Mucosa of rectum (tissue), 2 donors: ENCODE data around the gene WDR64.

Experiments used
- H3K27ac ChIP-seq, 2 donors: one replicate each; pipeline ENCODE4 v1.7.0; 2013; ENCODE audit warnings: inconsistent platforms in 2 of 2, low read depth in 2 of 2, low read length in 2 of 2
- H3K27me3 ChIP-seq, 2 donors: one replicate each; pipeline ENCODE4 v1.7.0; 2013; ENCODE audit warnings: low read length in 2 of 2; ENCODE audit not compliant: control insufficient read depth in 2 of 2, insufficient read depth in 2 of 2
- H3K36me3 ChIP-seq, 2 donors: one replicate each; pipeline ENCODE4 v1.7.0; 2013; ENCODE audit warnings: low read length in 2 of 2; ENCODE audit not compliant: control insufficient read depth in 2 of 2, insufficient read depth in 2 of 2
- H3K4me1 ChIP-seq, 2 donors: one replicate each; pipeline ENCODE4 v1.7.0; 2013; ENCODE audit warnings: low read length in 2 of 2, mild to moderate bottlenecking in 1 of 2; ENCODE audit not compliant: control insufficient read depth in 2 of 2, insufficient read depth in 2 of 2
- H3K4me3 ChIP-seq, 2 donors: one replicate each; pipeline ENCODE4 v1.7.0; 2013; ENCODE audit warnings: low read length in 2 of 2
- H3K9ac ChIP-seq, 2 donors: one replicate each; pipeline ENCODE4 v1.7.0; 2013; ENCODE audit warnings: low read length in 2 of 2, low read depth in 1 of 2, mild to moderate bottlenecking in 1 of 2
- H3K9me3 ChIP-seq, 2 donors: one replicate each; pipeline ENCODE4 v1.7.0; 2013; ENCODE audit warnings: low read length in 2 of 2; ENCODE audit not compliant: control insufficient read depth in 2 of 2
- donor health status: healthy.
- donor health status: Normal muscosa, but diverticular disease.

The WDR64 gene

DNA sequence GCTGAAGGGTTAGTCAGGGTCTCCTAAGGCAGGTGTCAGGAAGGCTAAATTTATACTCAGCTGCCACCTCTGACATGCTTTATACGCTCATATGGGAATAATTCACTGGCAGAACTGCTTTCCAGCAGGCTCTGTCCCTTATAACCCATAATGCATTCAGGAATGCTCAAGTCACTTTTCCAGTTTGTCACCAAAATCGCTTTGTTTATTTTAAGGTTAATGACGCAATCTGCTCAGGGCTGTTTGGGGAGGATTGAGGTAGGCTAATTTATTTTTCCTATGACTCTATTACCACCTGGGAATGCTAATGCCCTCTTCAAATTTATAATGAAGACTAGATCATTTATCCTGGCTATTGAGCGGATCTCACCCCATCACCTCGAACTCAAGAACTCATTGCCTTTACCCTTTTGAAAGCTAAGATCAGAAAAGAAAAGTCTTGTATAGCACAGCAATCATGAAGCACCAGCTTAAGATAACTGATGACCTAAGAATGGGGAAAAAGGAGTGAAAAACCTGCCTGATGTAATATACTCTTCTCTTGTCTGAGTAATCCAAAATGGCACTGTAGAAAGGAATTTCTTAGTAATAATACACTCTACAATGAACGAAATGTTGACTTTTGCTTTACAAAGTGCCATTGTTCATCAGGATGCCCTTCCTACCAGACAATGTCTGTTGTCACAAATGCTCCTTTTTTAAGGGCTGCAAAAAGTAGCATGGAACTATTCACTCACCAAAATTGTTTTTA, 98.0 kb downstream of the WDR64 start:
- Histone ChIP-seq H3K9me3 (no peaks in the 10 kb centered on the region), H3K27me3 (no peaks in the 10 kb centered on the region), H3K4me3 (no peak overlapping the region), H3K4me1 (no peaks in the 10 kb centered on the region), H3K36me3 (no peaks in the 10 kb centered on the region), H3K9ac (no peak overlapping the region), H3K27ac (no peak overlapping the region)

DNA sequence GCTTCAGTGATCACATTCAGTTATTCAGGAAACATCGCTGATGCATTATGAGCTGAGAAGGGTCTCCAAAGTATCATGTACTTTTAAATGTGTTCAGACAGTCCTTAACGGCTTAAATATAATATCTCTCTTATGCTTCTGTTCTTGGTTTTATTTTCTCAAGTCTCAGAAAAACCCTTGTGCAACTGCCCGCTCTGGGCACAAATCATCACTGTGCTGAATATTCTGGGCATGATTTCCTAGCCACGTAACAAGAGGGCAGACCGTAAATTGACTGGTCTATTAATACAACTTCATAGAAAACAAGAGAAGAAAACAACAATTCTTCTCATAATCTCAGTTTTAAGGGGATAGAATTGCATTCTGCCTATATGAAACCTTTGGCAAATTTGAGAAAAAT, 99.4 kb downstream of the WDR64 start:
- H3K9me3 ChIP-seq, result no peaks in the 10 kb centered on the region
- no peak overlapping the region for H3K9ac ChIP-seq
- H3K27ac ChIP-seq, result no peak overlapping the region
- no peaks in the 10 kb centered on the region for H3K27me3 ChIP-seq
- H3K4me1 ChIP-seq, result no peaks in the 10 kb centered on the region
- no peaks in the 10 kb centered on the region for H3K36me3 ChIP-seq
- H3K4me3 ChIP-seq, result no peak overlapping the region

DNA sequence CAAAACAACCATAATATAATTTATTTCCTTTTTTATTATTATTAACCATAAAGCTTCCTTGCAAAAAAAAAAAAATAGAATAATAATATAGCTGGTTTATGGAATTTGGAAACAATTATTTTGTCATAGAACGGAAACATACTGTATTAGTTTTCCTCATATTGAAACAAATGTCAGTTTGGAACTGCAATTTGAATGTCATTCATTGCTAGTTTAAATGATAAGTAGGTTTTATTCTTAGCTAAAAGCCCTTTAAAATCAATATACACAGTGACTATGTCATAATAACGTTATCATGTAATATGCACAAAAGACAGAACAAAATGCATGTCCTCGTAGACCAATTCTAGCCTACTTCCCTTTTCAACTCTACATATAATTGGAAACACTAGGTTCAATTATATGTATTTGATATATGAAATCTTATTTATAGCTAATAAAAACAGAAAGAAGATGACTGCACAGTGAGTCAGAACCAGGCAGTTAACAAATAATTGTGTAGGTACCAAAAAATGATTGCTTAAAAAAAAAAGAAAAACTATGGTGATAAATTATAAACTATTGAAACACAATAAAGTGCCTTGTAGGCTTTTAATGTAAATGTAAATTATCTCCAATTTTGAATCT, 110.7 kb downstream of the WDR64 start:
- Histone ChIP-seq H3K36me3 (no peaks in the 10 kb centered on the region), H3K4me1 (no peaks in the 10 kb centered on the region), H3K9me3 (no peaks in the 10 kb centered on the region), H3K4me3 (no peak overlapping the region), H3K27me3 (no peaks in the 10 kb centered on the region), H3K9ac (no peak overlapping the region), H3K27ac (no peak overlapping the region)

DNA sequence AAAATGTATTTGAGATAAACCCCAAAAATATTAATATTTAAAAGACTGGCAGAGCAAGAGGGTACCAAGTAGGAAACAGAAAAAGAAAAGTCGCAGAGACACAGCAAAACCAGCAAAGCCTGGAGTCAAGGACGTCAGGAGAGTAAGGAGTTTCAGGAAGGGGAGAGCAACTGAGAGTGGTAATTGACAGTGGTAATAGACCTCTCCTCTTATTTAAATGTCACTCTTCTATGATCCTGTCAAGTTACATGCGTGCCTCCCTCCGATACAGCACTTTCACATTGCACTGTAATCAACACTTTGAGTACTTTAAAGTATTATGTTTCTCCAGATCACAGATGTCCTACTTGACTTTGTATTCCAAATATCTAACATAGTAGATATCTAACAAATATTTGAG, 113.3 kb downstream of the WDR64 start:
- H3K9me3 ChIP-seq, result no peaks in the 10 kb centered on the region
- no peak overlapping the region for H3K27ac ChIP-seq
- H3K4me1 ChIP-seq, result no peaks in the 10 kb centered on the region
- H3K4me3 ChIP-seq, result no peak overlapping the region
- no peak overlapping the region for H3K9ac ChIP-seq
- no peaks in the 10 kb centered on the region for H3K36me3 ChIP-seq
- H3K27me3 ChIP-seq, result no peaks in the 10 kb centered on the region

DNA sequence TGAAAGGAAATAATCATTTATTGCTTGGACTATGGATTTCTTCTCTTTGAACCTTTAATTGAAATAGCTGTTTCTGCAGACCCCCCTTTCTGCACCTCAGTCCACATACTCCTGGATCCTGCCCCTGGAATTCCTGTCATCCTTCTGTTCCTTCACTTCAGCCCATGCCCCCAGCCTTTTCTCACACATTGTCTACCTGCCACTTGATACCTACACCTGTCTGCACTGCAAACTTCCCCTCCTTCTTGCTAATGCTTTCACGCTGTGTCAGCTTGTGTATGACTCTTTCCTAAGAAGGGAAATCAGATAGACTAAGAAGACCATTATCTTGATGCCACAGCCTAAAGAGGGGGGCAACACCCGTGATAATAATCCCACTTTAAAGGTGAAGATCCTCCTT, 115.7 kb downstream of the WDR64 start:
- Histone ChIP-seq H3K4me1 (no peaks in the 10 kb centered on the region), H3K36me3 (no peaks in the 10 kb centered on the region), H3K27me3 (no peaks in the 10 kb centered on the region), H3K9ac (no peak overlapping the region), H3K4me3 (no peak overlapping the region), H3K27ac (no peak overlapping the region), H3K9me3 (no peaks in the 10 kb centered on the region)

DNA sequence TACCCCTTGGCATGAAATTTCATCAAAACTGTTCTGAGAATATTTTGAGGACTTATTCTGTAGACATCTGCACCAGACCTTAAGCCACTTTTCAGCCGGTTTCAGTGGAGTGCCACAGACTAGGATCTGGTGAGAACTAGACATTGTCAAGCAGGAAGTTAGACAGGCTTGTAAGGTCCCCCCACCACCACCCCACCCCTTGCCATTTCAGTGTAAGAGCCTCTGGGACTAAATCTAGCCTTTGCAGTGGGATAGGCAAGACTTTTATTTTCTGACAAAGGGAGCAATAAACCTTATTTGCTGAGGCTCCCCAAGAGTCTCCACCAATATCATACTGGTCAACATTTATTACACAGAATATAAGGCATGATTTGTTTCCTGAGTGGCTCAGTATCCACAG, 118.0 kb downstream of the WDR64 start:
- Histone ChIP-seq H3K9ac (no peak overlapping the region), H3K4me1 (no peaks in the 10 kb centered on the region), H3K4me3 (no peak overlapping the region), H3K36me3 (no peaks in the 10 kb centered on the region), H3K9me3 (no peaks in the 10 kb centered on the region), H3K27me3 (no peaks in the 10 kb centered on the region), H3K27ac (no peak overlapping the region)

DNA sequence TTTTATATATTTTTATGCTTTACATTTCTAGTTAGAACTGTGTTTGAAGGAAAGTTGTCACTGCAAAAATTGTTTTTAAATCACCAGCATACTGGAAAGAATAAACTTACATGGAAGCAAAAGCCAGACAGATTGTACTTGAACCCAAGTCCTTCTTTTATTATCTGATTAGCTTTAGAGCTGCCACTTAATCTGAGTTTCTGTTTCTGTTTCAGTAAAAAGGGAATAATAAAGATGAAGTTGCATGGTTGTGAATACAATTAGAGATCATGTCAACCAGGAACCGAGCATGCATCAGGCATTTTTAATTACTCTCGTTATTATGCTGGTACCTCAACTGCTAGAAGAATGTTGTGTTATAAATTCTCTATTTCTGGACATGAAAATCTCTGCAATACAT, 119.0 kb downstream of the WDR64 start:
- Histone ChIP-seq H3K27ac (no peak overlapping the region), H3K9me3 (no peaks in the 10 kb centered on the region), H3K36me3 (no peaks in the 10 kb centered on the region), H3K9ac (no peak overlapping the region), H3K27me3 (no peaks in the 10 kb centered on the region), H3K4me3 (no peak overlapping the region), H3K4me1 (no peaks in the 10 kb centered on the region)

DNA sequence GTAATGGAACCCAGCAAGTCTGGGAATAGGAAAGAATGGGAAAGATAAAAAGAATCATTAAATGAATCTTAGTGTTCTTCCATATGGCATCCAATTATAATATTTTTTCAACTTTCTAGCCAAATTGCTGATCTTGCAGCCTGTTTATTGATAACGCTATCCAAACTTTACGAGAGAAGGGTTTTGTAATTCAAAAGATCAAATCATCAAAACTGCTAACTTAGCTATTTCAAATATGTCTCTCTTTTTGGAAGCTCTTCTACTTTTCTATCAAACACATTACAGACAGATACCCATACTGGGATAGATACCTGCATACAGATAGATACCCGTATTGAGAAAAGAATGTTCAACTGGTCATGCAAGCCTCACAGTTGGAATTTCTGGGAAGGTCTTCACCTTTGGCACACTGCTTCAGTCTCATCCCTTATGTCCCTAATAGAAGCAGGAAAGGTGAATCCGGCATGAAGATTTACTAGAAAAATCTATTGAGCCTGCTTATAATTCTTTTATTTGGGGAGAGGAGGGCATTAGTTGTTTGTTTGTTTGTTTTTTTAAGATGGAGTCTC, 120.9 kb downstream of the WDR64 start:
- no peaks in the 10 kb centered on the region for H3K9me3 ChIP-seq
- no peaks in the 10 kb centered on the region for H3K4me1 ChIP-seq
- no peak overlapping the region for H3K4me3 ChIP-seq
- H3K36me3 ChIP-seq, result no peaks in the 10 kb centered on the region
- no peak overlapping the region for H3K27ac ChIP-seq
- no peak overlapping the region for H3K9ac ChIP-seq
- no peaks in the 10 kb centered on the region for H3K27me3 ChIP-seq

DNA sequence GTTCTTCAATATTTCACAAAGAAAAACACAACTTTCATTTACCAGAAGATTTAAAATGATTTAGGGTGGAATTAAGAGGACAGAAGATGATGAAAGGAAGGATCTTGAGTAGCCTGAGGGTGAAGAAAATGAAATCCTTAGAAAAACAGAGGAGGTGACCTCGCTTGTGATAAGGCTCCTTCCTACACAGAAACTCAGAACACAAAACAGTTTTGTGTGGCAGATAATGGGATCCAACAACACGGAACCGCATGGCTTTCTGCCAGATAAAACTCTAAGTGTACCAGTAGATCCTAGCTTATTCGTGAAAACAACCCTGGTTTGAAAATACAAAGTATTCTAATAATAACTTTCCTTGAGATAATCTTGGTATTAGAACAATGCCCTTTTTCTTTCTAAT, 121.9 kb downstream of the WDR64 start:
- no peaks in the 10 kb centered on the region for H3K9me3 ChIP-seq
- H3K9ac ChIP-seq, result no peak overlapping the region
- H3K36me3 ChIP-seq, result no peaks in the 10 kb centered on the region
- H3K27me3 ChIP-seq, result no peaks in the 10 kb centered on the region
- H3K27ac ChIP-seq, result no peak overlapping the region
- no peak overlapping the region for H3K4me3 ChIP-seq
- no peaks in the 10 kb centered on the region for H3K4me1 ChIP-seq

DNA sequence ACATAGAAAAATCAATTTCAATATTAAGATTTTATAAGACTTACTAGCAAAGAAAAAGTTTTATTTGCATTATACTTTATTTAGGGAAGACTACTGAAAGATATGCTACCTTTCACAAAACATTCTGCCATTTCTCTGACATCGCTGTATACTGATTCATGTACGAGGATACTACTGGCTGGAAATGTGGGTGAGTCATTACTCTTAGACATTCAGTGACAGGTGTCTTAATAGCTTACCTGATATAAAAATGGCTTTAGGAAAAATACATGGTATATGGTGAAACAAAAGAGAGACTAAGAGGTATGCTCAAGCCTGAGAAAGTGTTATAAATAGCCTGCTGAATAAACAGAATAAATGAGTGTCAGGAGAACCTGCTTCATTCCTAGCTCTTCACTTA, 122.9 kb downstream of the WDR64 start:
- no peaks in the 10 kb centered on the region for H3K27me3 ChIP-seq
- H3K36me3 ChIP-seq, result no peaks in the 10 kb centered on the region

More for the DNA sequence above, 122.9 kb downstream of the WDR64 start:
- Histone ChIP-seq H3K27ac (no peak overlapping the region), H3K9ac (no peak overlapping the region), H3K4me3 (no peak overlapping the region), H3K4me1 (no peaks in the 10 kb centered on the region), H3K9me3 (no peaks in the 10 kb centered on the region)
